GM19328 (cell line): Measurements from ENCODE around the gene CDHR3.
"Not testable (repeated sequence)": the region's sequence is repeated elsewhere in the genome, so short reads cannot be mapped to it uniquely, and the experiment has no call there.

Source experiments
- ATAC-seq: cut with Tn5 transposase; IDR thresholded peaks from one replicate; pipeline ENCODE4 v1.9.1; 2021; ENCODE audit warnings: mild to moderate bottlenecking, moderate library complexity; ENCODE audit not compliant: unreplicated experiment

The CDHR3 gene

GRCh38 chr7:105955651-105956466, 7.2 kb upstream of the CDHR3 start:
- not testable (repeated sequence) for ATAC-seq

- ATAC-seq = no peak
These were observed 5.1 kb upstream of the CDHR3 start for GRCh38 chr7:105958012-105958411.

- no peak for ATAC-seq
These were observed 711 bp upstream of the CDHR3 start for GRCh38 chr7:105962353-105962752.

GRCh38 chr7:105971845-105972244, 8.8 kb downstream of the CDHR3 start:
- no peak for ATAC-seq

- no peak for ATAC-seq
These were observed 9.2 kb downstream of the CDHR3 start for GRCh38 chr7:105972276-105972675.

- ATAC-seq = no peak
These were observed 11.4 kb downstream of the CDHR3 start for GRCh38 chr7:105974471-105974870.

GRCh38 chr7:105975770-105976417, 12.8 kb downstream of the CDHR3 start:
- no peak for ATAC-seq

GRCh38 chr7:105976868-105977267, 13.8 kb downstream of the CDHR3 start:
- ATAC-seq = no peak

GRCh38 chr7:105978035-105978434, 15.0 kb downstream of the CDHR3 start:
- ATAC-seq = no peak

GRCh38 chr7:105978974-105979373, 15.9 kb downstream of the CDHR3 start:
- no peak for ATAC-seq

GRCh38 chr7:105979405-105979804, 16.3 kb downstream of the CDHR3 start:
- ATAC-seq = no peak

- no peak for ATAC-seq
These were observed 17.8 kb downstream of the CDHR3 start for GRCh38 chr7:105980645-105981396.

GRCh38 chr7:105982388-105982787, 19.3 kb downstream of the CDHR3 start:
- no peak for ATAC-seq

- not testable (repeated sequence) for ATAC-seq
These were observed 21.7 kb downstream of the CDHR3 start for GRCh38 chr7:105984808-105985207.

- ATAC-seq = no peak
These were observed 22.2 kb downstream of the CDHR3 start for GRCh38 chr7:105985229-105985628.

GRCh38 chr7:105985672-105986215, 22.7 kb downstream of the CDHR3 start:
- ATAC-seq = no peak

- ATAC-seq = no peak
These were observed 24.0 kb downstream of the CDHR3 start for GRCh38 chr7:105987046-105987445.

- no peak for ATAC-seq
These were observed 25.2 kb downstream of the CDHR3 start for GRCh38 chr7:105988276-105988675.

- ATAC-seq = no peak
These were observed 26.1 kb downstream of the CDHR3 start for GRCh38 chr7:105989191-105989590.

- ATAC-seq = no peak
These were observed 26.6 kb downstream of the CDHR3 start for GRCh38 chr7:105989686-105990085.

GRCh38 chr7:105990141-105990540, 27.1 kb downstream of the CDHR3 start:
- no peak for ATAC-seq
